DMS53 treated with DMSO at 0.1 percent for 48 hours (cell line): ENCODE data around the gene NINJ2.
A peak's percentile ranks its signal among the peaks of the same experiment; 100 is the strongest.

Experiments
- DNase-seq: peaks from one replicate; lab custom pipeline; 2025; ENCODE audit not compliant: unreplicated experiment; lab: John Stamatoyannopoulos, UW

Gene NINJ2

GRCh38 chr12:535396-535795, 127.8 kb downstream of the NINJ2 start:
- no peak for DNase-seq

- DNase-seq: no peak
Measured at GRCh38 chr12:534216-534615, 129.0 kb downstream of the NINJ2 start.

DNA sequence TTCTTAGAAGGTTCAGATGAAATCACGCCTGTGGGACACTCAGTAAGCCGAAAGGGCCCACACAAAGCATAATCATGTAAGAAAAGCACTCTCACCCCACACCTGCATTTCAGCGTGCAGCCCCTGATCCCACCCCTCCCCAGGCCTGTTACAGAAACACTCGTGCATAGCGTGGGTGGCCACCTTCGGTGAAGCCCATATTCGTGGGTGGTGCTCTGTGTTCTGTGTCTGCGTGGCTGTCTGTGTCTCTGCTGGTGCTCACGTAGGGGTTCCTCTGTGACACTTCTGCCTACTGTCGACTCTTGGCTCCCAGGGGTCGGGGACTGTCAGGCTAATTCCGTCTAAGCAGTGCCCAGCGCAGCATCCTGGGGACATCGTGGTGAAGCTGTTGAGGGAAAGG, 129.5 kb downstream of the NINJ2 start:
- DNase-seq: no peak

- DNase-seq: peak; percentile 38
Measured at GRCh38 chr12:532908-533565, 130.2 kb downstream of the NINJ2 start.

GRCh38 chr12:531951-532585, 131.2 kb downstream of the NINJ2 start:
- DNase-seq: no peak

DNA sequence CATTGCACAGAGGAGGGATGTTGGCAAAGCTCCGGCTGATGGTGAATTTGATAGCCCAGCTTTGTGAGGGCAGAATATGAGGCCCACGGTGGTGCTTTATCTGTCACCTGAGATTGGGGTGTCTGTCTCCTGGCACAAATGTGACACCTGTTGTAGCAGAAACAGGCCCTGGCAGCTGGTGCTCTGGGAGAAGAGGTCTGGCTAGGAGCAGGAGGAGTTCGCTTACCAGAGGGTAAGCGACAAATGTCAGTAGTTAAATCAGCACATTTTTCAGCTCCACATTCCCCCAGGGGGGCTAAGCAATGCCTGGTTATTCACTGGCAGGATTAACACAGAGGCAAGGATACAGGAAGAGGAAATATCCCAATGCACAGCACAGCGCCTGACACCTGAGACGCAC, 132.4 kb downstream of the NINJ2 start:
- DNase-seq: no peak

GRCh38 chr12:530308-530707, 132.9 kb downstream of the NINJ2 start:
- DNase-seq: peak; percentile 51

GRCh38 chr12:527729-528128, 135.5 kb downstream of the NINJ2 start:
- DNase-seq: no peak

DNA sequence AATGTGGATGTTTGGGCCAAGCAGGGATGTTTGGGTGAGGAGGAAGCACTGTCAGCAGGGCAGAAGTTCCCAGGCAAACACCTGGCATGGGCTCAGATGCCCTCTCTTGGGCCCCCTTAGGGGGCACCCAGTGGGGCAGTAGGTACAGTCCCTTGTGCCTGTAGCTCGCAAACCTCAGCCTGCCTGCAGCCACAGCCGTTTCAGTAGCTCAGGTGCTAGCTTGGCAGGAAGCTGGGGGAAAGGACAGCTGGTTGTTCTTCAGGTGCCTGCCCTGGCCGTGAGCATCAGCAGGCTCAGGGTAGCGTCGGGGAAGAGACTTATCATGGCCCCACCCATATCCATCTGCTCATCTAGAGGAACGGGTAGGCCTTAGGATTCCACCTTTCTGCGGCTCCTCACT, 136.0 kb downstream of the NINJ2 start:
- DNase-seq: no peak

- DNase-seq: no peak
Measured at GRCh38 chr12:526089-526488, 137.2 kb downstream of the NINJ2 start.

GRCh38 chr12:524167-524951, 138.9 kb downstream of the NINJ2 start:
- no peak for DNase-seq

- DNase-seq: no peak
Measured at GRCh38 chr12:522692-523378, 140.4 kb downstream of the NINJ2 start.

GRCh38 chr12:520119-520518, 143.1 kb downstream of the NINJ2 start:
- DNase-seq: no peak

DNA sequence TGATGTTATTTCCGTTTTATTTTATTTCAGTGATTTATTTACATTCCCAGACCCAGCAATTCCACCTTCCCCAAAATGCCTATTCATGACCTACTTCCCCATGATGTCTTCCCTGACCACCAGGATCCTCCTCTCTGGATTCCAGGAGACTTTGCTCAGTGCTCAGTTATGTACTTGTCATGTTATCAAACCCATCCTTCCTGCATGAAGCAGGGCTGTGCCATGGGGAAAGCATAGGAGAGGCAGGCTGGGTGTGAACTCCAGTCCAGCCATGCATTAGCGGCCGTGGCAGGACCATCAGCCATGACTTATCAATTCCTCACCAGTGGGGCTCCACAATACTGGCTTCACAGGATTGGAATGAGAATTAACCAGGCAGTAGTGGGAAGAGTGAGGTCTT, 145.7 kb downstream of the NINJ2 start:
- no peak for DNase-seq
